ENCODE measurements around the gene CARMIL1.
A peak's percentile ranks its signal among the peaks of the same experiment; 100 is the strongest.

CARMIL1 gene

GRCh38 chr6:25556516-25556915, 277.3 kb downstream of the CARMIL1 start:
- POLR2A ChIA-PET: no interaction called here
- Histone ChIP-seq H3K36me3 (ENCODE audit: control insufficient read depth in 2 of 2, insufficient read depth in 1 of 2, low read length in 2 of 2) (no peaks in the 10 kb centered on the region), H3K9me3 (ENCODE audit: control insufficient read depth, insufficient read depth, low read depth, low read length) (no peaks in the 10 kb centered on the region), H3K4me1 (ENCODE audit: control insufficient read depth, insufficient read depth, low read length) (no peaks in the 10 kb centered on the region), H3K27ac (ENCODE audit: extremely low read depth, low read depth, low read length) (no peak overlapping the region), H3K4me3 (ENCODE audit: low read depth, low read length) (no peak overlapping the region)
- TF ChIP-seq SCRT1 (tag by site-specific recombination; IDR thresholded peaks at IDR 0.05; ENCODE audit: borderline replicate concordance): no peak
- TF ChIP-seq, protein P1, sequence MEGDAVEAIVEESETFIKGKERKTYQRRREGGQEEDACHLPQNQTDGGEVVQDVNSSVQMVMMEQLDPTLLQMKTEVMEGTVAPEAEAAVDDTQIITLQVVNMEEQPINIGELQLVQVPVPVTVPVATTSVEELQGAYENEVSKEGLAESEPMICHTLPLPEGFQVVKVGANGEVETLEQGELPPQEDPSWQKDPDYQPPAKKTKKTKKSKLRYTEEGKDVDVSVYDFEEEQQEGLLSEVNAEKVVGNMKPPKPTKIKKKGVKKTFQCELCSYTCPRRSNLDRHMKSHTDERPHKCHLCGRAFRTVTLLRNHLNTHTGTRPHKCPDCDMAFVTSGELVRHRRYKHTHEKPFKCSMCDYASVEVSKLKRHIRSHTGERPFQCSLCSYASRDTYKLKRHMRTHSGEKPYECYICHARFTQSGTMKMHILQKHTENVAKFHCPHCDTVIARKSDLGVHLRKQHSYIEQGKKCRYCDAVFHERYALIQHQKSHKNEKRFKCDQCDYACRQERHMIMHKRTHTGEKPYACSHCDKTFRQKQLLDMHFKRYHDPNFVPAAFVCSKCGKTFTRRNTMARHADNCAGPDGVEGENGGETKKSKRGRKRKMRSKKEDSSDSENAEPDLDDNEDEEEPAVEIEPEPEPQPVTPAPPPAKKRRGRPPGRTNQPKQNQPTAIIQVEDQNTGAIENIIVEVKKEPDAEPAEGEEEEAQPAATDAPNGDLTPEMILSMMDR (tag by site-specific recombination; IDR thresholded peaks at IDR 0.05): peak; percentile 50; the same call in 1 of the 2 replicates
- no peak for TF ChIP-seq HIC1 (tag by site-specific recombination; IDR thresholded peaks at IDR 0.05)
- TF ChIP-seq PRDM1 (tag by site-specific recombination; IDR thresholded peaks at IDR 0.05): peak; percentile 74
- TF ChIP-seq, protein P2, sequence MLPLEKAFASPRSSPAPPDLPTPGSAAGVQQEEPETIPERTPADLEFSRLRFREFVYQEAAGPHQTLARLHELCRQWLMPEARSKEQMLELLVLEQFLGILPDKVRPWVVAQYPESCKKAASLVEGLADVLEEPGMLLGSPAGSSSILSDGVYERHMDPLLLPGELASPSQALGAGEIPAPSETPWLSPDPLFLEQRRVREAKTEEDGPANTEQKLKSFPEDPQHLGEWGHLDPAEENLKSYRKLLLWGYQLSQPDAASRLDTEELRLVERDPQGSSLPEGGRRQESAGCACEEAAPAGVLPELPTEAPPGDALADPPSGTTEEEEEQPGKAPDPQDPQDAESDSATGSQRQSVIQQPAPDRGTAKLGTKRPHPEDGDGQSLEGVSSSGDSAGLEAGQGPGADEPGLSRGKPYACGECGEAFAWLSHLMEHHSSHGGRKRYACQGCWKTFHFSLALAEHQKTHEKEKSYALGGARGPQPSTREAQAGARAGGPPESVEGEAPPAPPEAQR (tag by site-specific recombination; IDR thresholded peaks at IDR 0.05): no peak
- peak; percentile 54 for TF ChIP-seq ZNF654 (tag by site-specific recombination; IDR thresholded peaks at IDR 0.05; ENCODE audit: low read depth)
- TF ChIP-seq ZBTB17 (tag by site-specific recombination; IDR thresholded peaks at IDR 0.05): no peak
- no peak for TF ChIP-seq ZNF416 (tag by site-specific recombination; IDR thresholded peaks at IDR 0.05)
- no peak for TF ChIP-seq IKZF3 (tag by site-specific recombination; IDR thresholded peaks at IDR 0.05)
- CTCF ChIA-PET: interaction anchor here (0.6 to 4.9 kb wide), 51 partner anchors 9 to 467 kb away, joined by 3 to 66 read pairs (median 4); no protein-coding TSS in a partner anchor

DNA sequence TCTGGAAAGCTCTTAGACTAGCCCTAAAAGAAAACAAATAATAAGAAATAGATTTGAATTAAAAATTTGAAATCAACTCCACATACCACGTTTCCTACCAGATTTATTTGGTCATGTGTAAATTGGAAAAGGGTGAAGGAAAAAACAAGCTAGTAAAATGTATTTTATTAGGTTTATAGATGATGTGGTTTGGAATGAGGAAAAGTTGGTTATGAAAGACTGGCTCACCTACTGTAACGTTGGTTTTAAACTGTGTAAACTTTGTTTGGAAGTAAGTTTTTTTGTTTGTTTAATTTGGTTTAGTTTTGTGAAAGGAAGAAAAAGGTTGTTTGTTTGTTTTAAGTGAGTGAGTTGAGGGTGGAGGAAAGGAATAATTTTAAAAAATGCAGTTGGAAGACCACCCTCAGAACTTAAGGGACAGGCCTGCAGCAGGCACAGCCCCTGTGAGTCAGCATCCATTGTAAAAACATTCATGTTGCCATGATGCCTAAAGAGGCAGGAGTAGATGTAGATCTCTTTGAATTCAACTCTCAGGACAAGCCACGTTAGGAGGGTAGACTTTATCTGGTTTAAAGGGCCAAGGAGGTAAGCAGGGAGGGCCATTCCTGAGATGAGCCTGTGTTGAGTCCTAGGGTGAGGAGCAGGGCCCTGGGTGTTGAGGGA, 279.1 kb downstream of the CARMIL1 start:
- no peaks in the 10 kb centered on the region for H3K36me3 ChIP-seq (ENCODE audit: control insufficient read depth in 2 of 2, insufficient read depth in 1 of 2, low read length in 2 of 2)
- H3K4me3 ChIP-seq (ENCODE audit: low read depth, low read length): no peak overlapping the region
- TF ChIP-seq SP7 (tag by site-specific recombination; IDR thresholded peaks at IDR 0.05): no peak
- TF ChIP-seq, protein P3, sequence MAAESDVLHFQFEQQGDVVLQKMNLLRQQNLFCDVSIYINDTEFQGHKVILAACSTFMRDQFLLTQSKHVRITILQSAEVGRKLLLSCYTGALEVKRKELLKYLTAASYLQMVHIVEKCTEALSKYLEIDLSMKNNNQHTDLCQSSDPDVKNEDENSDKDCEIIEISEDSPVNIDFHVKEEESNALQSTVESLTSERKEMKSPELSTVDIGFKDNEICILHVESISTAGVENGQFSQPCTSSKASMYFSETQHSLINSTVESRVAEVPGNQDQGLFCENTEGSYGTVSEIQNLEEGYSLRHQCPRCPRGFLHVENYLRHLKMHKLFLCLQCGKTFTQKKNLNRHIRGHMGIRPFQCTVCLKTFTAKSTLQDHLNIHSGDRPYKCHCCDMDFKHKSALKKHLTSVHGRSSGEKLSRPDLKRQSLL (tag by site-specific recombination; IDR thresholded peaks at IDR 0.05): no peak
- TF ChIP-seq ZNF174 (tag by site-specific recombination; IDR thresholded peaks at IDR 0.05): no peak
- TF ChIP-seq BCL6B (tag by site-specific recombination; IDR thresholded peaks at IDR 0.05): no peak
- TF ChIP-seq ZNF530 (tag by site-specific recombination; IDR thresholded peaks at IDR 0.05; ENCODE audit: low read depth): no peak
- TF ChIP-seq EGR2 (tag by site-specific recombination; IDR thresholded peaks at IDR 0.05; ENCODE audit: low read depth): no peak
- TF ChIP-seq ZBTB8A (tag by site-specific recombination; IDR thresholded peaks at IDR 0.05): no peak
- TF ChIP-seq TSHZ1 (tag by site-specific recombination; IDR thresholded peaks at IDR 0.05; ENCODE audit: borderline replicate concordance): no peak
- H3K4me1 ChIP-seq (ENCODE audit: control insufficient read depth, insufficient read depth, low read length): no peaks in the 10 kb centered on the region
- H3K27ac ChIP-seq (ENCODE audit: extremely low read depth, low read depth, low read length): no peak overlapping the region
- H3K9me3 ChIP-seq (ENCODE audit: control insufficient read depth, insufficient read depth, low read depth, low read length): no peaks in the 10 kb centered on the region
- POLR2A ChIA-PET: interaction anchor here (0.8 kb wide), 1 partner anchor 279 kb away, joined by 5 read pairs; the partner anchor contains the start of gene CARMIL1
- CTCF ChIA-PET: interaction anchor here (0.6 to 4.9 kb wide), 10 partner anchors 10 to 677 kb away, joined by 3 to 66 read pairs (median 16); no protein-coding TSS in a partner anchor
